ENCODE data around the gene CDK5RAP2.

CDK5RAP2 gene

GRCh38 chr9:120348951-120349429 lies 231.0 kb downstream of the CDK5RAP2 start:
- no peak for TF ChIP-seq MAX (IDR thresholded peaks at IDR 0.05)
- TF ChIP-seq USF1 (IDR thresholded peaks at IDR 0.05) = no peak
- TF ChIP-seq FOXM1 (IDR thresholded peaks at IDR 0.05; ENCODE audit: borderline replicate concordance, low read depth) = no peak
- no peak for TF ChIP-seq EGR1 (IDR thresholded peaks at IDR 0.05)
- TF ChIP-seq YY1 (IDR thresholded peaks at IDR 0.05; ENCODE audit: low read depth) = no peak
- TF ChIP-seq CREB1 (IDR thresholded peaks at IDR 0.05; ENCODE audit: low read depth) = no peak
- 0 out of 2 replicates have a peak, but pooled peaks have one; percentile 55 for TF ChIP-seq ZBTB7A (IDR thresholded peaks at IDR 0.05; ENCODE audit: low read depth)
- TF ChIP-seq NFIC (IDR thresholded peaks at IDR 0.05) = no peak
- TF ChIP-seq TEAD4 (IDR thresholded peaks at IDR 0.05) = no peak
- no peak for TF ChIP-seq CEBPB (IDR thresholded peaks at IDR 0.05)
- no peak for TF ChIP-seq REST (IDR thresholded peaks at IDR 0.05; ENCODE audit: low read depth)
- no peak for TF ChIP-seq TAF1 (IDR thresholded peaks at IDR 0.05; ENCODE audit: low read depth)
- TF ChIP-seq RAD21 (IDR thresholded peaks at IDR 0.05; ENCODE audit: low read depth) = peak; percentile 88

- TF ChIP-seq USF1 (IDR thresholded peaks at IDR 0.05) = 0 out of 2 replicates have a peak, but pooled peaks have one; percentile 35
- no peak for TF ChIP-seq EP300 (IDR thresholded peaks at IDR 0.05; ENCODE audit: borderline replicate concordance)
- no peak for TF ChIP-seq REST (IDR thresholded peaks at IDR 0.05; ENCODE audit: low read depth)
- TF ChIP-seq CEBPB (IDR thresholded peaks at IDR 0.05) = no peak
- TF ChIP-seq EGR1 (IDR thresholded peaks at IDR 0.05) = no peak
These were observed 234.6 kb downstream of the CDK5RAP2 start for GRCh38 chr9:120345379-120345778.

GRCh38 chr9:120344230-120344629 lies 235.7 kb downstream of the CDK5RAP2 start:
- TF ChIP-seq YY1 (IDR thresholded peaks at IDR 0.05; ENCODE audit: low read depth) (no peak), MAX (IDR thresholded peaks at IDR 0.05) (no peak), TEAD4 (IDR thresholded peaks at IDR 0.05) (no peak), NFIC (IDR thresholded peaks at IDR 0.05) (no peak), CEBPB (IDR thresholded peaks at IDR 0.05) (no peak), FOXM1 (IDR thresholded peaks at IDR 0.05; ENCODE audit: borderline replicate concordance, low read depth) (no peak), TCF12 (IDR thresholded peaks at IDR 0.05; ENCODE audit: low read depth) (no peak), REST (IDR thresholded peaks at IDR 0.05; ENCODE audit: low read depth) (no peak), EP300 (IDR thresholded peaks at IDR 0.05; ENCODE audit: borderline replicate concordance) (no peak), RAD21 (IDR thresholded peaks at IDR 0.05; ENCODE audit: low read depth) (no peak), CREB1 (IDR thresholded peaks at IDR 0.05; ENCODE audit: low read depth) (no peak), EGR1 (IDR thresholded peaks at IDR 0.05) (no peak), ZBTB7A (IDR thresholded peaks at IDR 0.05; ENCODE audit: low read depth) (no peak), USF1 (IDR thresholded peaks at IDR 0.05) (no peak), TAF1 (IDR thresholded peaks at IDR 0.05; ENCODE audit: low read depth) (no peak)

- TF ChIP-seq TCF12 (IDR thresholded peaks at IDR 0.05; ENCODE audit: low read depth) = no peak
These were observed 236.6 kb downstream of the CDK5RAP2 start for GRCh38 chr9:120343416-120343815.
